K562 (cell line): ENCODE results near the gene SKIC3. TPM values are rescaled to one million over a fixed set of nuclear protein-coding genes. Genes with fewer than 3 reads are reported as not detected.

ENCODE experiments used
- ATAC-seq: fragments of 200-7000 bp; cut with Tn5 transposase; 3 replicates; pipeline ENCODE4 v1.9.1; 2020; ENCODE audit warnings: moderate library complexity
- BruUV-seq: library from RNA; stranded (reverse); fragments of 400-500 nt; replicated peaks from 2 replicates; lab custom pipeline; 2021; lab: Mats Ljungman, UMichigan
- CTCF ChIA-PET: fragments of 300-600 bp; formaldehyde crosslinking; extraction: SDS; loops from one replicate; lab custom pipeline; 2021; ENCODE audit warnings: low intra/inter-chr PET ratio; lab: Yijun Ruan, JAX
- POLR2A ChIA-PET: fragments of 300-600, 350-650 bp; sonication (Branson Sonifier 250); formaldehyde crosslinking; extraction: SDS; loops from one replicate; lab custom pipeline; 2021; ENCODE audit warnings: antibody characterized with exemption, inconsistent platforms; lab: Yijun Ruan, JAX
- DNase-seq, 4 experiments: peaks; one replicate each; pipeline versions ENCODE4 v3.0.0 to v3.0.0-alpha.2; 2011 to 2018; ENCODE audit warnings: low spot score in 3 of 4, mixed read lengths in 3 of 4; ENCODE audit errors: extremely low read depth in 1 of 4
- FAIRE-seq: peaks from 2 replicates; lab custom pipeline; 2011; peaks lifted over from hg19 to GRCh38; lab: Jason Lieb, UNC
- H2AFZ ChIP-seq: 2 replicates; pipeline ENCODE4 v1.6.0; 2011; ENCODE audit warnings: low read depth, low read length, control low read depth, inconsistent platforms
- H3K27ac ChIP-seq: fragments of 200-600 bp; 3 replicates; pipeline ENCODE4 v1.8.0; 2011; ENCODE audit warnings: low read depth, mild to moderate bottlenecking, control low read depth, inconsistent platforms, low read length, moderate library complexity, mixed read lengths; ENCODE audit errors: extremely low read depth
- H3K27me3 ChIP-seq, 2 experiments: fragments of 300-600 bp in 1 of 2; 2 replicates in 1 of 2; 3 replicates in 1 of 2; pipeline versions ENCODE4 v1.6.0 to v1.8.0; 2011; ENCODE audit warnings: inconsistent platforms in 2 of 2, low read length in 2 of 2, mild to moderate bottlenecking in 1 of 2, mixed read lengths in 1 of 2, moderate library complexity in 1 of 2; ENCODE audit not compliant: control insufficient read depth in 2 of 2, insufficient read depth in 2 of 2
- H3K36me3 ChIP-seq: fragments of 300-600 bp; 3 replicates; pipeline ENCODE4 v1.8.0; 2011; ENCODE audit warnings: mild to moderate bottlenecking, low read length, inconsistent platforms; ENCODE audit not compliant: control insufficient read depth, insufficient read depth
- H3K4me1 ChIP-seq, 2 experiments: fragments of 200-600 bp in 1 of 2; replicated peaks in 1 of 2; 2 replicates in 1 of 2; 3 replicates in 1 of 2; pipeline versions ENCODE4 v1.5.1 to v1.8.0; 2011; ENCODE audit warnings: inconsistent platforms in 2 of 2, low read length in 2 of 2, mild to moderate bottlenecking in 1 of 2, mixed read lengths in 1 of 2, moderate library complexity in 1 of 2; ENCODE audit not compliant: control insufficient read depth in 2 of 2, insufficient read depth in 2 of 2
- H3K4me2 ChIP-seq: 2 replicates; pipeline ENCODE4 v1.6.1; 2011; ENCODE audit warnings: low read length, control low read depth, inconsistent platforms, mixed read lengths; ENCODE audit not compliant: insufficient read depth
- H3K4me3 ChIP-seq: fragments of 200-600 bp; sonication (generic), shearing (Covaris generic); 2 replicates; pipeline ENCODE4 v1.5.1; 2016; ENCODE audit warnings: control low read depth, inconsistent platforms
- H3K79me2 ChIP-seq: fragments of 200-600 bp; 3 replicates; pipeline ENCODE4 v1.8.0; 2011; ENCODE audit warnings: low read length, inconsistent platforms; ENCODE audit not compliant: control insufficient read depth, insufficient read depth
- H3K9ac ChIP-seq, 2 experiments: 2 replicates each; pipeline versions ENCODE4 v1.6.0 to v1.6.1; 2011; ENCODE audit warnings: low read depth in 2 of 2, low read length in 2 of 2, control low read depth in 1 of 2, inconsistent platforms in 1 of 2, mild to moderate bottlenecking in 1 of 2, mixed read lengths in 1 of 2; ENCODE audit not compliant: insufficient read depth in 1 of 2
- H3K9me1 ChIP-seq: one replicate; pipeline ENCODE4 v1.6.0; 2011; ENCODE audit warnings: inconsistent platforms, mild to moderate bottlenecking, low read length, moderate library complexity; ENCODE audit not compliant: control insufficient read depth, insufficient read depth
- H3K9me3 ChIP-seq: replicated peaks from 2 replicates; pipeline ENCODE4 v1.5.1; 2011; ENCODE audit warnings: low read depth, low read length, inconsistent platforms; ENCODE audit not compliant: control insufficient read depth, insufficient read depth
- H4K20me1 ChIP-seq: replicated peaks from 2 replicates; pipeline ENCODE4 v1.6.1; 2011; ENCODE audit warnings: low read length, inconsistent platforms, mixed read lengths; ENCODE audit not compliant: control insufficient read depth, insufficient read depth
- CAMTA2 ChIP-seq: fragments of 250-450 bp; sonication (Bioruptor Pico); conservative IDR thresholded peaks from 2 replicates; pipeline ENCODE4 v1.5.1; 2022
- CHCHD3 ChIP-seq: fragments of 250-450 bp; sonication (Bioruptor Pico); IDR thresholded peaks from 2 replicates; pipeline ENCODE4 v2.1.2; 2022; ENCODE audit warnings: mild to moderate bottlenecking
- E4F1 ChIP-seq: fragments of 250-450 bp; sonication (Bioruptor Pico); IDR thresholded peaks from 2 replicates; pipeline ENCODE4 v1.5.0; 2021; ENCODE audit warnings: mild to moderate bottlenecking, borderline replicate concordance
- HOMEZ ChIP-seq: fragments of 250-450 bp; sonication (Bioruptor Pico); IDR thresholded peaks from 2 replicates; pipeline ENCODE4 v1.4.0; 2020; ENCODE audit warnings: mild to moderate bottlenecking, moderate library complexity
- KAT2B ChIP-seq: IDR thresholded peaks from one replicate; pipeline ENCODE4 v1.6.1; 2012; ENCODE audit warnings: low read depth, mild to moderate bottlenecking, control low read depth, inconsistent platforms, low read length, moderate library complexity
- MTA1 ChIP-seq: fragments of 450-650 bp; IDR thresholded peaks from 2 replicates; pipeline ENCODE4 v1.6.1; 2017; ENCODE audit warnings: borderline replicate concordance
- SAFB ChIP-seq: fragments of 200-400 bp; formaldehyde crosslinking; IDR thresholded peaks from 2 replicates; pipeline ENCODE4 v1.6.1; 2017; ENCODE audit warnings: low read depth, low read length, borderline replicate concordance
- SRF ChIP-seq, 2 experiments: fragments of 250-450, 450-650 bp in 1 of 2; sonication (Bioruptor Pico) in 1 of 2; sonication (generic) in 1 of 2; formaldehyde crosslinking; IDR thresholded peaks; 2 replicates each; pipeline versions ENCODE4 v1.5.0 to v1.5.1; 2020 to 2022; ENCODE audit warnings: mild to moderate bottlenecking in 1 of 2, missing genetic modification reagents in 1 of 2
- TBP ChIP-seq: optimal IDR thresholded peaks from 2 replicates; pipeline ENCODE3; 2011; ENCODE audit warnings: low read depth, low read length, improper control_type of control experiment
- ZEB2 ChIP-seq: fragments of 450-650 bp; IDR thresholded peaks from 2 replicates; pipeline ENCODE4 v1.6.1; 2016
- ZNF316 ChIP-seq: fragments of 450-650 bp; IDR thresholded peaks from 2 replicates; pipeline ENCODE4 v1.6.1; 2016
- ZNF655 ChIP-seq: fragments of 250-450 bp; sonication (Bioruptor Pico); IDR thresholded peaks from 2 replicates; pipeline ENCODE4 v1.5.0; 2021
- ZNF785 ChIP-seq: fragments of 250-450 bp; sonication (Bioruptor Pico); IDR thresholded peaks from 2 replicates; pipeline ENCODE4 v1.4.0; 2020; ENCODE audit warnings: mild to moderate bottlenecking
- WGBS: fragments of 100-300 bp; shearing (Covaris generic); methylation state at CpG from one replicate; pipeline ENCODE4 v1.1.6; 2016; ENCODE audit warnings: low coverage, mixed read lengths; ENCODE audit not compliant: insufficient coverage; ENCODE audit errors: missing lambda C conversion rate; 5-methylcytosine and 5-hydroxymethylcytosine counted together
- in situ Hi-C: fragments of 300-500 bp; cut with MboI; formaldehyde crosslinking; loops from 4 replicates; pipeline ENCODE4 v1.15.0; 2018; ENCODE audit warnings: inconsistent platforms, mixed read lengths
- intact Hi-C: fragments of 100-400 bp; cut with micrococcal nuclease; formaldehyde crosslinking; loops from 2 replicates; pipeline ENCODE4 v1.14.2; 2022
- polyA plus RNA-seq, 8 experiments: library from polyadenylated mRNA; depleted of rRNA in 4 of 8; stranded (reverse) in 5 of 8; unstranded in 3 of 8; fragments of >200 nt; fragmentation: Nextera tagmentation in 2 of 8; fragmentation: Illumina TruSeq in 1 of 8; extraction: Ambion mirVana in 2 of 8; extraction: Trizol in 1 of 8; gene quantifications; 2 replicates each; pipeline versions ENCODE4 v1.2.1 to v1.2.3, GENCODE V29; 2011 to 2014; ENCODE audit warnings: inconsistent platforms in 1 of 8, missing spikeins in 1 of 8
- total RNA-seq, 7 experiments: library from RNA; depleted of rRNA in 6 of 7; stranded (reverse); fragments of >200 nt in 6 of 7; fragmentation: Illumina TruSeq in 2 of 7; extraction: Trizol in 2 of 7; gene quantifications; 2 replicates each; pipeline versions ENCODE4 v1.2.1 to v1.2.3, GENCODE V29; 2011 to 2021; ENCODE audit warnings: low replicate concordance in 1 of 7

SKIC3 gene
- total and polyA plus RNA-seq, 9 of the 15 experiments (the other 6 are each of a cell fraction or from before 2014, with no cell fraction given), result 30.7 to 72.4 (median 44.1) TPM

GRCh38 chr5:95519151-95519550 is 35.6 kb downstream of the SKIC3 start:
- TF ChIP-seq TBP (no peak), MTA1 (no peak), E4F1 (no peak), CAMTA2 (CRISPR knock-in tag) (no peak), ZEB2 (no peak), ZNF785 (CRISPR knock-in tag) (no peak), CHCHD3 (CRISPR knock-in tag) (no peak), KAT2B (no peak), ZNF655 (CRISPR knock-in tag) (no peak), SRF (CRISPR knock-in tag; IDR thresholded peaks at IDR 0.05) (no peak), HOMEZ (CRISPR knock-in tag) (no peak), ZNF316 (no peak), SAFB (no peak)
- Histone ChIP-seq H3K79me2 (no peaks in the 10 kb centered on the region), H4K20me1 (no peaks in the 10 kb centered on the region), H3K9me1 (no peaks in the 10 kb centered on the region), H3K36me3 (peaks cover 77% of the 10 kb centered on the region), H2AFZ (no peak overlapping the region), H3K4me2 (no peak overlapping the region), H3K27ac (no peak overlapping the region), H3K4me1 (no peaks in the 10 kb centered on the region), H3K9me3 (no peaks in the 10 kb centered on the region), H3K4me3 (no peak overlapping the region), H3K27me3 (no peaks in the 10 kb centered on the region), H3K9ac (no peak overlapping the region)
- FAIRE-seq (no peak), DNase-seq (no peak), ATAC-seq (no peak)
- in situ Hi-C loops, result no loop called here
- intact Hi-C loops, result no loop called here
- POLR2A ChIA-PET, result no interaction called here
- BruUV-seq, result no TSS peak
- WGBS, result 92% methylated on average over 1 of the region's 1 CpG
- CTCF ChIA-PET, result no interaction called here
